A549 (cell line): Measurements from ENCODE around the gene TMEM154.

ENCODE experiments used
- MAZ ChIP-seq: fragments of 150-350 bp; IDR thresholded peaks from 2 replicates; pipeline ENCODE4 v1.6.1; 2014; ENCODE audit warnings: antibody characterized with exemption, low read depth, low read length, borderline replicate concordance
- POLR2A ChIP-seq: IDR thresholded peaks from 2 replicates; pipeline ENCODE4 v1.6.1; 2012; ENCODE audit warnings: mild to moderate bottlenecking, low read length

GRCh38 chr4:152652102-152652501 lies 27.7 kb downstream of the TMEM154 start:
- TF ChIP-seq POLR2A (no peak), MAZ (no peak)
